A549 treated with Mapracorat at 1 μM for 4 hours (cell line): ENCODE measurements around the gene NFAM1. TPM values are rescaled to one million over a fixed set of nuclear protein-coding genes. Genes with fewer than 3 reads are reported as not detected.

Experiments used
- total RNA-seq: library from RNA; stranded (reverse); fragments of 200-300 nt; extraction: Qiagen RNA extraction; gene quantifications from 5 replicates; pipeline ENCODE4 v1.2.3, GENCODE V29; 2022

NFAM1 gene
- not detected in 5 replicates for total RNA-seq

GRCh38 chr22:42432020-42432596, at the start of gene NFAM1:
Gene NFAM1 (minus strand): TSS chr22:42432403. CDS start chr22:42432357, 46 bp downstream.

Other genes with a start within 250 kb of the NFAM1 start
- gene TCF20, start 161.8 kb downstream of the NFAM1 start, total RNA-seq: 11.8 to 14.1 TPM (median 13.3 TPM) in 5 replicates
- gene RRP7A, start 87.4 kb upstream of the NFAM1 start, total RNA-seq: 46.3 to 60.8 TPM (median 56.5 TPM) in 5 replicates
- gene SERHL2, start 121.6 kb upstream of the NFAM1 start, total RNA-seq: 0.28 to 0.56 TPM (median 0.29 TPM) in 5 replicates
- gene POLDIP3, start 182.5 kb upstream of the NFAM1 start, total RNA-seq: 34.8 to 40.7 TPM (median 38.9 TPM) in 5 replicates
- gene ATP5MGL, start 208.2 kb upstream of the NFAM1 start, total RNA-seq: not detected in 5 replicates
- 96.6 to 124 TPM (median 116 TPM) in 5 replicates for gene CYB5R3, start 217.0 kb upstream of the NFAM1 start, total RNA-seq